DMS 273 treated with DMSO at 0.1 percent for 48 hours (cell line): Measurements from ENCODE around the gene TCEA2.
"Not testable (repeated sequence)": the region's sequence is repeated elsewhere in the genome, so short reads cannot be mapped to it uniquely, and the experiment has no call there.

ENCODE experiments used
- DNase-seq: peaks from one replicate; lab custom pipeline; 2025; lab: John Stamatoyannopoulos, UW

TCEA2 gene

DNA sequence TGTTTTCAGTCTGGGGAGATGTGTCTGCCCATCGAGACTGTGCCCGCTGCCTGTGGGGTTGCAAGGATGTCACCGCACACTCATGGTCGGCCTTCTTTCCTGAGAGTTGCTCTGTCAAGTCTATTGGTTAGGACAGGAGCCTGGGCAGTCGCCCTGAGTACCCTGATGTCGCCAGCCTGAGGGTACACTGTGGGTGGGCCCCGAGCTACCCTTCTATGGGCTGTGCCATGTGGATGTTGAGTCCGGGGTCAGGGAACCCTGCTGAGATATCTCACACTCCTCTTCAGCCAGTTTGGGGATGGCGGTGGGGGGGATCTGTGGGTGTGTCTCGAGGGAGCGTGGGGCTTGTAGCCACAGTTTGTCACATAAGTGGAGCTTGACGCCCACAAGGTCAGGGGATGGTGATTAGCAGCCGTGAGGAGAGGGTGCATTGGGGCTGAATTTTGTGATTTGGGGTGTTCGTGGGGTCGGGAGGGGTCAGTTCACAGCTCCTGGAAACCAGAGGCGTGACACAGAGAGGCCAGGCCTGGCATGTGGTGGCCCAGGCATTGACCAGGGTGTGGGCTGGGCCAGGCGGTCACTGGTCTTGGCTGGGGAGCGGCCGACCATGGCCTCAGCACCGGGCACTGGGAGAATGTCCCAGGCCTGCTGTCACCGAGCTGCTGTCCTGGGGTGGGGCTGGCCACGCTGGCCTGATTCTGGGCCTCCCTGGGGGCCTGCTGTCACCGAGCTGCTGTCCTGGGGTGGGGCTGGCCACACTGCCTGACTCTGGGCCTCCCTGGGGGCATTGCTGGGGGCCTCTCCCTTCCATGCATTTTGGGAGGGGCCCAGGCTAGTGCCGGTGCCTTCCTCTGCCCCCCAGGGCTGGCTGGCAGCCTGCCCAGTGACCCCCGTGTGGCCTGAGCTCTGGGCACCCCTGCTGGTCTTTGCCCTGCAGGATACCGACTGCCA lies 46.0 kb downstream of the TCEA2 start:
- no peak for DNase-seq

GRCh38 chr20:64109831-64110391 lies 46.9 kb downstream of the TCEA2 start:
- no peak for DNase-seq

- DNase-seq, result no peak
Measured at GRCh38 chr20:64110411-64111068, 47.5 kb downstream of the TCEA2 start.

DNA sequence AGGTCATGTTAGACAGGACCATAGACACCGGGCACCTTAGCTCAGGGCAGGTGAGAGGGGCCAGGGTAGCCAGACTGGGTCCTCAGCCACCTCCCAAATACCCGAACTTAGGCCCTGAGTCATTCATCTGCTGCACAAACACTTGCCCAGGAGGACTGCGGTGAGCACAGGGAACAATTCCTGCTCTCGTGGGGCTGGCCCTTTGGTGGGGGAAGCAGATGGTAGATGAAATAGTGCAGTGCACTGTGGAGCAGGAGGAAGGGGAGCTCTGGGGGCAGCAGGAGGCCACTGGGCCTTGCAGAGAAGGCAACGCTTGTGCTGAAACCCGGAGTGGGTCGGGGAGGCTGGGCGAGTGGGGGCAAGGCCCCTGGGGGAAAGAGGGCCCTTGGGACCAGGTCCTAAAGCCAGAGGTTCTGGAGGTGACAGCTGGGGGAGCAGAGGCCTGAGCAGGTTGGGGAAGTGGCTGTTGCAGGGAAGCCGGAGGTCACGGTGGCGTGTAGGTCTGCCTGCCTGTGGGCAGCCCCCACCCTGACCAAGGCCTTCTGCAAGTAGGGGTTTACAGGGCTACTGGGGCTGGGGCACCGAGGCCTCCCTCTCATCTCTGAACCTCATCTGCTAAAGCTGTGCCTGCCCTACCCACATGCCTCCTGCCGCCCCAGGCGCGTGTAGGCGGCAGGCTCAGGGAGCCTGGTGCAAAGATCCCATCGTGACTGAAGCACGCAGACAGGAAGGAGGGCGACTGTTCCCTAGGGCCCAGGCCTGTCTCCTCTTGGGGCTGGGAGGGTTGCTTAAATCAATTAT lies 49.0 kb downstream of the TCEA2 start:
- DNase-seq, result no peak

DNA sequence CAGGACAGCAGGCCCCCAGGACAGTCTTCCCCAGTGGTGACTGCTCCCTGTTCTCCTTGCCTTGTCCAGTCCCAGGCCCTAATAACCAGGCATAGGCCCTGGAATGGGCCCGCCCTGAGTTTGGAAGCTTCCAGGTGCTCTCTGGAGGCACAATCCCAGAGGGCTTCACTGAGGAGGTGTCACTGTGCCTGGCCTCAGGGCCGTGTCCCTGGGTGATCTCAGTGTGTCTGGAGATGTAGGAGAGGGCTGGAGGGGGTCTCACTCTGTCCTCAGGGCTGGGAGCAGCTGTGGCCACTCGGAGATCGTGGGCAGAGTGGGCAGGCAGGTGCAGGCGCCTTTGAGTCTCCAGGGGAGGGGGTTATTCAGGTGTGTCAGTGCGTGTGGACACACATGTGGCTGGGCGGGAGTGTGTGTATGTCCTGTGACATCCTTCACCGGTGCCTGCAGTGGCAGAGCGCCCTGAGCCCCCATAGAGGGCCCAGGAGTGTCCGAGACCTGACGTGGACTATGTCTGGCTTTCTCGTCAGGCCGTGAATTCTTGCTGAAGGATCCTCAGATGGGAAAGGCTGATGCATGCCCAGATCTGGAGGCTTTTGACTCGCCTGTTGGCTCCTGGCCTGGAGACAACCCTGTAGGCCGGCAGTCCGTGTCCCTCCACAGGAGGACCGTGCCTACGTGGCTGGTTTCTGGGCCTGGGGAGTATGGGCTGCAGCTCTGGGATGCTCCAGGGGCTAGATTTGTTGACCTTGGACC lies 49.9 kb downstream of the TCEA2 start:
- no peak for DNase-seq

- no peak for DNase-seq
Measured at GRCh38 chr20:64113444-64113775, 50.4 kb downstream of the TCEA2 start.

DNA sequence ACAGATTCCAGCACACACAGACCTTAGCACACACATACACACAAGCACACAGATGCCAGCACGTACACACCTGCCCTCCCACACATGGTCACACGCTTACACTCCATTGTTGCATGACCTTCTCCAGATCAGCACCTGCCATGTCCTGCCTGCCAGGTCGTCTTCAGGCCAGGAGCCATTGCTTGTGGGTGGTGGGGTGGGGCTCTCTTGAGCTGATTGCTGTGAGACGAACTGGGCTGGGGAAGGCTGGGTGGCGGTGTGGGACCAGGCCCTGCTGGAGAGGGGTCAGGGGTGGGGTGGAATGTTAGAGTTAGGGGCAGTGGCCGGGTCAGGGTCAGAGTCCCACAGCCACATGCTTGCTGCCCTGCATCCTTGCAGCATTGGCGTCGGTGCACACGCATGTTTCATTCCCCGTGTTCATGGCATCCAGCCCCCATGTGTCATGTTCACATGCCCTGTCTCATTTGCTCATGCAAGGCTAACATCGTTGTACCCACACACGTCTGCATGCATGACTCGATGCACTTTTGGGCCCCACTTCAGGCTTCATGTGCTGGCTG lies 50.9 kb downstream of the TCEA2 start:
- DNase-seq, result no peak

DNA sequence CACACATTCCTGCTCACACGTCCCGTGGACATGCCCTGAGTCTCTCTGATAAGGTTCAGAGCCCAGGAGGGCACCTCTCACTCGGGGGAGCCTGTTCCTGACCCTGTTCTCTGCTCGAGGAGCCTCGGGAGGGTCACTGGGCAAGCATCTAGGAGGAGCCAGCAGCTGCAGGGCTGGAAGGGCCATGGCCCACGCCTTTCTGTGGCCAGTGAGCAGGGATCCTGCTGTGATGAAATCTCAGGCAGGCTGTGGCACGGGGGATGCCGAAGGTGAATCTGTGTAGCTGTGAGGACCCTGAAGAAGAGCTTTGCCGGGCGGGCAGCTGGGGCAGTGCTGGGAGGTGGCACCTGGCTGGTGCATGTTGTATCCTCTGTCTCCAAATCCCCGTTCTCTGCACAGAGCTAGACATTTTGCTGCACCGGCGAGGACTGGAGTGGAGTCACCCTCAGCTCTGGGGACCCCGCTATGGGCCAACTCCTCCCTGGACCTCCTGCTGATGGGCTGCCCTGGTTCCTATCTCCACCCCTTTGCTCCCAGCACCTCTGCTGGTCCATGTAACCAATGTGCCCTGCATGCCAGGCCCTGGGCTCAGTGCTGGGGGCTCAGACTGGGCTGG lies 51.5 kb downstream of the TCEA2 start:
- DNase-seq, result no peak

DNA sequence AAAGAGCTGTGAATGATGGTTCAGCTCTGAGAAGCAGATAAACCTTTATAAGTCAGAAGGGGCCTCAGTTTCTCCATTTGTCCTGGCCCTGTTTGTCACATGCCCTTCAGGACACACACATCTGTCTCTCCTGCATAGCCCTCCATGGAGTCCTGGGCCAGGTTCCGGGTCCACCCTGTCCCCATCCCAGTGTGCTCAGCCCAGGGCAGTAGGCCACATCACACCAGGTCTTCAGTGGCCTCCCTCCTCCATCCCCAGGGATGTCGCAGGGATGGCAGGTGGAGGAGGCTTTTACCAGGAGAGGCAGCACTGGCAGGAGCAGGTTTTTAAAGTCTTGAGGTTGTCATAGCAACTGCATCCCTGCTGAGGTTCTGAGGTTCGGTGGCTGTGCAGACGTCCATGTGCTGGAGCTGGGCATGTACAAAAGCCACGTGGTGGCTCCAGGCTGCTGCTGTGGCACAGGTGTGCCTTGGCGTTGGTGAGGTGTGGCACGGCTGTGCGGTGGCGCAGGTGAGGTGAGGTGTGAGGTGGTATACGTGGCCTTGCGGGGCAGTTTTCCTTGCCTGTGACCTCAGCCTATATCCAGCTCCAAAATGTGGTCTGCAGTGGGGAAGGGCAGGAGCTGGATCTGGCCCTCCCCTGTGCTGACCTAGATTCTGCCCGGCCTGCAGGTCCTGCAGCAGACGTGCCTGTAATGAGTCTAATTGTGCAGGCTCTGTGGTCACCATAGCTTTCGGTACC lies 52.3 kb downstream of the TCEA2 start:
- DNase-seq, result no peak

GRCh38 chr20:64116016-64116415 lies 53.0 kb downstream of the TCEA2 start:
- DNase-seq, result no peak

DNA sequence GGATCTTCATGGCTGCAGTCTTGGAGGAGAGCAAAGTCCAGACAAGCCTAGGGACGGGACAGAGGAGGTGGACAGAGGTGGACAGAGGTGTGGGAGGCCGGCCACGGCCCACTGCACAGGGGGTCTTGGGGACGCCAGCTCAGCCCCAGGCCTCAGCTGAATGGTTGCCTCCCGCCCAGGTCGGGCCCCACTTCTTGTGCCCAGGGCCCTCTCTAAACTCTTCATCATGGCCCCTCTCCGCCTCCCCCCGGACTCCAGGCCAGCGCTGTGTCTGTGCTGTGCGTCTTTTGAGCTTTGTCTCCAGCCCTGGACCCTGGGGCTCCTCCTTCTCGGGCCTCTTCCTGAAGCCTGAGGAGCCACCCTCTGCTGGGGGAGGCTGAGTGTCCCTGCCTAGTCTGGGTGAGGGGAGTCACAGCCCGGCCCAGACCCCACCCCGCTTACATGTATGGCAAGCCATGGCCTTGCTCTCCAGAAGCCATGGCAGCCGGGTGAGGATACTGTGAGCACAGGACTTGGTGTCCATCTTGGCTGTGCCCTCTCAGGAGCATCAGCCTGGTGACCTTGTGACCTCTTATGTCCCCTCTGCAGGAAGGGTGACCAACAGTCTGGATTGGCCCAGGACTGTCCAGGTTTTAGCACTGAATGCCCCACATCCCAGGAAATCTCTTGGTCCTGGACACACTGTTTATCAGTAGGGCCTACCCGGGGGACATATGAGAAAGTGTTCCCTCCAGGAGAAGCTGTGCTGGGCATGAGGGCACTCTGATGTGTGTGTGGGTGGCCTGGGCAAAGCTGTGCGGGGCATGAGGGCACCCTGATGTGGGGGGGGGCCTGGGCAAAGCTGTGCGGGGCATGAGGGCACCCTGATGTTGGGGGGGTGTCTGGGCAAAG lies 53.8 kb downstream of the TCEA2 start:
- no peak for DNase-seq

- not testable (repeated sequence) for DNase-seq
Measured at GRCh38 chr20:64117432-64117777, 54.4 kb downstream of the TCEA2 start.

- no peak for DNase-seq
Measured at GRCh38 chr20:64119301-64119680, 56.3 kb downstream of the TCEA2 start.

GRCh38 chr20:64119681-64120341 lies 56.8 kb downstream of the TCEA2 start:
- no peak for DNase-seq

DNA sequence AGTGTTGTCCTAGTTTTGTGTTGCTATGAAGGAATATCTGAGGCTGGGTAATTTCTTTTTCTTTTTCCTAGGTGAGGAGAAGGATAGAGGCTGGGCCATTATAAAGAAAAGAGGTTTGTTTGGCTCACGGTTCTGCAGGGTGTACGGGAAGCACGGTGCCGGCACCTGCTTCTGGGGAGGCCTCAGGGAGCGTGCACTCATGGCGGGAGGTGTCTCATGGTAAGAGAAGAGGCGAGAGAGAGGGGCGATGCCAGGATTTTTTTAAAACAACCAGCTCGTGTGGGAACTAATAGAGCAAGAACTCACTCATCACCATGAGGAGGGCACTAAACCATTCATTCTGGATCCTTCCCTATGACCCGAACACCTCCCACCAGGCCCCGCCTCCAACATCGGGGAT lies 58.6 kb downstream of the TCEA2 start:
- no peak for DNase-seq
